GM04504 (cell line): ENCODE data around the gene TBC1D22A.
A peak's percentile ranks its signal among the peaks of the same experiment; 100 is the strongest.

Source experiments
- DNase-seq: peaks from one replicate; pipeline ENCODE4 v3.0.0-alpha.2; 2012; ENCODE audit warnings: low read depth

The TBC1D22A gene

GRCh38 chr22:46860562-46860961, 98.1 kb downstream of the TBC1D22A start:
- DNase-seq, result no peak

GRCh38 chr22:46861468-46862367, 99.3 kb downstream of the TBC1D22A start:
- no peak for DNase-seq

- DNase-seq, result no peak
Observed at GRCh38 chr22:46862418-46863324, 100.2 kb downstream of the TBC1D22A start.

- DNase-seq, result no peak
Observed at GRCh38 chr22:46863794-46864193, 101.3 kb downstream of the TBC1D22A start.

GRCh38 chr22:46864314-46865051, 102.0 kb downstream of the TBC1D22A start:
- DNase-seq, result no peak

GRCh38 chr22:46865052-46865434, 102.6 kb downstream of the TBC1D22A start:
- DNase-seq, result no peak

- DNase-seq, result no peak
Observed at GRCh38 chr22:46865642-46866041, 103.2 kb downstream of the TBC1D22A start.

GRCh38 chr22:46866591-46866990, 104.1 kb downstream of the TBC1D22A start:
- peak; percentile 89 for DNase-seq

- no peak for DNase-seq
Observed at GRCh38 chr22:46867106-46867505, 104.7 kb downstream of the TBC1D22A start.

- no peak for DNase-seq
Observed at GRCh38 chr22:46869329-46869728, 106.9 kb downstream of the TBC1D22A start.

- DNase-seq, result no peak
Observed at GRCh38 chr22:46869831-46870441, 107.5 kb downstream of the TBC1D22A start.

GRCh38 chr22:46871826-46872225, 109.4 kb downstream of the TBC1D22A start:
- DNase-seq, result no peak

- no peak for DNase-seq
Observed at GRCh38 chr22:46875089-46875488, 112.6 kb downstream of the TBC1D22A start.

- DNase-seq, result no peak
Observed at GRCh38 chr22:46876357-46876934, 114.0 kb downstream of the TBC1D22A start.

- DNase-seq, result no peak
Observed at GRCh38 chr22:46878191-46878948, 115.9 kb downstream of the TBC1D22A start.

GRCh38 chr22:46879083-46879482, 116.6 kb downstream of the TBC1D22A start:
- DNase-seq, result no peak

GRCh38 chr22:46881373-46882118, 119.1 kb downstream of the TBC1D22A start:
- no peak for DNase-seq

- no peak for DNase-seq
Observed at GRCh38 chr22:46883092-46883910, 120.9 kb downstream of the TBC1D22A start.

GRCh38 chr22:46884365-46884764, 121.9 kb downstream of the TBC1D22A start:
- no peak for DNase-seq
